ENCODE results near the gene PRSS8.

The PRSS8 gene

DNA sequence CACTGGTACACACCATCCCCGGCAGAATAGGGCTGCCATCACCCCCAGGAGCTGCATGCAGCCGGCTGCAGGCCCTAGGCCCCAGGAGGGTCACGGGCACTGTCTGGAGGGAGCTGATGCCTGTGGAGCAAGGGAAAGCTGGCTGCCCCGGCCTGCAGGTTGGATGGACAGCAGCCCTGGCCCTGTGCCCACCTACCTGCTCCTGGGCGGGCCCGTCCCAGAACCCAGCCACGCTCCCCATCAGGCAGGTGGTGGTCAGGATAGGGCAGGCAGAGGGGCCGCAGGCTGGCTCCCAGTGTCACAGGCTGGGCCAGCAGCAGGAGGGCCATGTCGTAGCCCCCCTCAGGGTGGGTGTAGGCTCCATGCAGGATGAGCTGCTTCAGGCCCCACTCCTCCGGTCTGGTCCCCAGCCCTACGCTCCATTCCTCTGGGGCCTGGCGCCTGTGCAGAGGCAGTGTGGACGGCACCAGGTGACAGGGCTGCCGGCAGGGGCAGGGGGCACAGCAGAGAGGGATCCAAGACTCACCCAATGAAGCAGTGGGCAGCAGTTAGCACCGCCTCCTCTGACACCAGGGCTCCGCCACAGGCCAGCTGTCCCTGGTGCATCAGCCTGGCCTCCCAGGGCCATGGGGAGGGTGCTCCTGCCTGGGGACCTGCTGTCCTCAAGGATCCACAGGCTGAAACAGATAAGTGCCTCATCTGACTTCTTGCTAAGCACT lies 50.8 kb downstream of the PRSS8 start:
- H3K9ac ChIP-seq (ENCODE audit: low read depth, low read length) = no peak overlapping the region
- no peak overlapping the region for H3K27ac ChIP-seq (ENCODE audit: low read depth, low read length)
- no peaks in the 10 kb centered on the region for H3K27me3 ChIP-seq (ENCODE audit: control insufficient read depth, insufficient read depth, low read length)
- no peaks in the 10 kb centered on the region for H3K4me1 ChIP-seq (ENCODE audit: control insufficient read depth, insufficient read depth, low read length)
- H3K4me3 ChIP-seq (ENCODE audit: low read depth, low read length) = no peak overlapping the region
- peaks cover 36% of the 10 kb centered on the region for H3K36me3 ChIP-seq (ENCODE audit: control insufficient read depth, insufficient read depth, low read length)
- H3K9me3 ChIP-seq (ENCODE audit: control insufficient read depth, insufficient read depth, low read length) = no peaks in the 10 kb centered on the region

DNA sequence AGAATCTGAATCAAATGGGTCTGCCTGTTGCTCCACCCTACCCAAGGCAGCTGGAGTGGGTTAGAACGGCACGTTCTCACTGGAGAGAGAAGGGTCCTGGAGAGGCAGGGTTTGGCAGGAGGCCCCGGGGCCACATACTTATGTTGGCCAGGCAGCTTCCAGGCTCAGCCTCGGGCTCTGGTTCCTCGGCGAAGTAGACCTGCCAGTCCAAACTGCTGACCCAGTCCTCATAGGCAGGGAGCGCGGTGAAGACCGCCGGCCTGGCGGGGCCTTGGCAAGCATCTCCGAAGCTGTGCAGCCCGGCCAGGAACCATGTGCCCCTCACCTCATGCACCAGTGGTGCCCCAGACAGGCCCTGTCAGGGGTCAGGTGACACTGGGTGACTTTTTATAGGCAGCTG lies 51.5 kb downstream of the PRSS8 start:
- no peak overlapping the region for H3K4me3 ChIP-seq (ENCODE audit: low read depth, low read length)
- H3K9ac ChIP-seq (ENCODE audit: low read depth, low read length) = no peak overlapping the region
- no peaks in the 10 kb centered on the region for H3K9me3 ChIP-seq (ENCODE audit: control insufficient read depth, insufficient read depth, low read length)
- peaks cover 39% of the 10 kb centered on the region for H3K36me3 ChIP-seq (ENCODE audit: control insufficient read depth, insufficient read depth, low read length)
- H3K4me1 ChIP-seq (ENCODE audit: control insufficient read depth, insufficient read depth, low read length) = no peaks in the 10 kb centered on the region
- no peak overlapping the region for H3K27ac ChIP-seq (ENCODE audit: low read depth, low read length)
- no peaks in the 10 kb centered on the region for H3K27me3 ChIP-seq (ENCODE audit: control insufficient read depth, insufficient read depth, low read length)

DNA sequence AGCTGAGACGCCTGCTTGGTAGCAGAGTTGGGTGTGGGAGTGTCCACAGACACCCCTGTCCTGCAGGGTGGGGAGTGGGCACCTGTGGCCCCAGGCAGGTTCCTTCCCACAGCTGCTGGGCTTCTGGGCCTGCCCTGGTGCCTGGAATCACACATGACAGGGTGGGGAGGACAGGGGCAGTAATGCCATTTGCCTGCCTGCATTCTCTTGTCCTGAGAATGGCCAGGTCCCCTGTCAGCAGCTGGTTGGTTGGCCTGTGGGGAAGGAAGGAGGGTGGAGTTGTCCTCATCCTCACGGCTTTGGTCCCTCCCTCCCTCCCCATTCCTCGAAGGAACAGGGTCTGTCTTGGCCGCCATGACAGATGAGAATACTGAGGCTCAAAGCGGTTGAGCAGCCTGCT lies 52.0 kb downstream of the PRSS8 start:
- no peak overlapping the region for H3K4me3 ChIP-seq (ENCODE audit: low read depth, low read length)
- peaks cover 40% of the 10 kb centered on the region for H3K36me3 ChIP-seq (ENCODE audit: control insufficient read depth, insufficient read depth, low read length)
- no peaks in the 10 kb centered on the region for H3K27me3 ChIP-seq (ENCODE audit: control insufficient read depth, insufficient read depth, low read length)
- H3K9ac ChIP-seq (ENCODE audit: low read depth, low read length) = no peak overlapping the region
- no peak overlapping the region for H3K27ac ChIP-seq (ENCODE audit: low read depth, low read length)
- H3K9me3 ChIP-seq (ENCODE audit: control insufficient read depth, insufficient read depth, low read length) = no peaks in the 10 kb centered on the region
- no peaks in the 10 kb centered on the region for H3K4me1 ChIP-seq (ENCODE audit: control insufficient read depth, insufficient read depth, low read length)

DNA sequence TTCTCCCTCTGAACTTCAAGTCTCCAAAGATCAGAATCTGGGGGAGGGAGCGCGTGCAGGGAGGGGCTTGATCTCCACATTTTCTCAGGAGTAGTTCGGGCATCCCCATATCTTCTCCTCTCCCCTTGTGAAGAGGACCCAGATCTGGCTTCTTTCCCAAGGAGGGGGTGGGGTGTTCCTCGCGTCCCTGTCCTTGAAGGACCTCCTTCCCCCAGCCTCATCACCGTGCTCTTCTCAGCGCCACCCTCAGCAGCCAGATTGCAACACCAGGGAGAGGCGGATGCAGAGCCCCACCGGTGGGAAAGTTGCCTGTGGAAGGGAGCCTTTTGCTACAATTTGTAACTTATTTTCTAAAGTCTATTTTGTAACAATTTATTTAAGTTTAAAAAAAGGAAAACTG lies 52.4 kb downstream of the PRSS8 start:
- H3K9me3 ChIP-seq (ENCODE audit: control insufficient read depth, insufficient read depth, low read length) = no peaks in the 10 kb centered on the region
- no peak overlapping the region for H3K9ac ChIP-seq (ENCODE audit: low read depth, low read length)
- H3K4me3 ChIP-seq (ENCODE audit: low read depth, low read length) = no peak overlapping the region
- H3K27me3 ChIP-seq (ENCODE audit: control insufficient read depth, insufficient read depth, low read length) = no peaks in the 10 kb centered on the region
- no peaks in the 10 kb centered on the region for H3K4me1 ChIP-seq (ENCODE audit: control insufficient read depth, insufficient read depth, low read length)
- H3K36me3 ChIP-seq (ENCODE audit: control insufficient read depth, insufficient read depth, low read length) = peaks cover 45% of the 10 kb centered on the region
- H3K27ac ChIP-seq (ENCODE audit: low read depth, low read length) = no peak overlapping the region

DNA sequence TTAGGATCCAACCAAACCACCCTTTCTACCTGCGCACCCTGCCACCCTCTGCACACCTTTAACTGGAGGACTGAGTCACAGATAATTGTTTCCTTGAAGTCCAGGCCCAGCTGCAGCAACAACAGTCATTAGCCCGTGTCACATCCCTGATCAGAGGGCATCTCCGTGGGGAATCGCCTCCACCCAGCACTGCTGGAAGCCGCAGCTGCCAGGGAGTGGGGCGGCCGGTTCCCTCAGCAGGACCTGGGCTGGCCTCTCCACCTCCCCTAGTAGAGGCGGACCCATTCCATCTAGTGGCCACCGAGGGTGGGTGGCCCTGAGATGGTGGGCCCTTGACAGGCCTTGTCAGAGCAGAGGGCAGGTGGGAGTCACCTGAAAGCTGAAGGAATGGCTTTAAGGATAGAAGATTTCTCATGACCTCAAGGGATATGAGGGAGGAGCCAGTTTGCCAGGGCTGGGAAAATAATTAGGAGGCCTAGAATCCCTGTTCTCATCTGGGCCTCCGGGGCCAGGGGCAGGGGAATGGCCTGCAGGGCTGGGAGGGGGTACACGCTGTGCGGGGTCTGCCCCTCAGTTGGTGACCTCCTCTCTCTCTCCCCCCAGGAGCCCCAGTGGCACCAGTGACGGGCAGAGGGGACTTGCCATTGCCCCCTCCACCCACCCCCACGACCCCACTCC lies 53.0 kb downstream of the PRSS8 start:
- no peak overlapping the region for H3K4me3 ChIP-seq (ENCODE audit: low read depth, low read length)
- no peaks in the 10 kb centered on the region for H3K9me3 ChIP-seq (ENCODE audit: control insufficient read depth, insufficient read depth, low read length)
- H3K9ac ChIP-seq (ENCODE audit: low read depth, low read length) = no peak overlapping the region
- H3K4me1 ChIP-seq (ENCODE audit: control insufficient read depth, insufficient read depth, low read length) = no peaks in the 10 kb centered on the region
- peaks cover 50% of the 10 kb centered on the region for H3K36me3 ChIP-seq (ENCODE audit: control insufficient read depth, insufficient read depth, low read length)
- no peak overlapping the region for H3K27ac ChIP-seq (ENCODE audit: low read depth, low read length)
- no peaks in the 10 kb centered on the region for H3K27me3 ChIP-seq (ENCODE audit: control insufficient read depth, insufficient read depth, low read length)

Measured in HUES48 (cell line).